Suprapubic skin (tissue), 4 donors: ENCODE data around the gene KRT20. TPM values are rescaled to one million over a fixed set of nuclear protein-coding genes. Genes with fewer than 3 reads are reported as not detected.

ENCODE experiments used
- DNase-seq, 2 donors: peaks; one replicate each; pipeline ENCODE4 v3.0.0-alpha.2; 2019; ENCODE audit warnings: low spot score in 2 of 2
- H3K27ac ChIP-seq: fragments of 200-600 bp; sonication (generic); one replicate; pipeline ENCODE4 v1.5.1; 2019
- H3K27me3 ChIP-seq: fragments of 200-600 bp; sonication (generic); one replicate; pipeline ENCODE4 v1.5.1; 2019
- H3K36me3 ChIP-seq: fragments of 200-600 bp; sonication (generic); one replicate; pipeline ENCODE4 v1.5.1; 2019
- H3K4me1 ChIP-seq: fragments of 200-600 bp; sonication (generic); one replicate; pipeline ENCODE4 v1.5.1; 2019
- H3K4me3 ChIP-seq: fragments of 200-600 bp; sonication (generic); one replicate; pipeline ENCODE4 v1.5.1; 2019; ENCODE audit warnings: mild to moderate bottlenecking
- H3K9me3 ChIP-seq: fragments of 200-600 bp; sonication (generic); one replicate; pipeline ENCODE4 v1.5.1; 2019
- EP300 ChIP-seq: sonication (generic); formaldehyde crosslinking; IDR thresholded peaks from one replicate; pipeline ENCODE4 v1.6.1; 2017; ENCODE audit warnings: antibody characterized with exemption
- POLR2A ChIP-seq, 2 donors: fragments of 450-650 bp; IDR thresholded peaks; one replicate each; pipeline ENCODE4 v1.6.1; 2017; ENCODE audit warnings: antibody characterized with exemption in 2 of 2, mild to moderate bottlenecking in 2 of 2, moderate library complexity in 2 of 2
- POLR2AphosphoS5 ChIP-seq, 3 donors: sonication (generic); formaldehyde crosslinking; IDR thresholded peaks; one replicate each; pipeline ENCODE4 v1.6.1; 2017; ENCODE audit warnings: antibody characterized with exemption in 3 of 3
- WGBS: methylation state at CpG from one replicate; pipeline ENCODE4 v1.1.5; 2018; 5-methylcytosine and 5-hydroxymethylcytosine counted together
- total RNA-seq, 4 donors: library from RNA; depleted of rRNA; stranded (reverse); fragments of >200 nt; gene quantifications; one replicate each; pipeline ENCODE4 v1.1.0, GENCODE V29; 2016
- TF ChIP-seq, protein P1 (sequence below), 2 donors: fragments of 200-600 bp in 1 of 2; fragments of 450-650 bp in 1 of 2; sonication (generic) in 1 of 2; IDR thresholded peaks; one replicate each; pipeline ENCODE4 v1.5.1; 2016 to 2019; ENCODE audit warnings: antibody characterized with exemption in 2 of 2, mild to moderate bottlenecking in 1 of 2, moderate library complexity in 1 of 2

Gene KRT20
- total RNA-seq, 4 donors from 2014 or later, result 0.60 TPM; not detected in 3

DNA sequence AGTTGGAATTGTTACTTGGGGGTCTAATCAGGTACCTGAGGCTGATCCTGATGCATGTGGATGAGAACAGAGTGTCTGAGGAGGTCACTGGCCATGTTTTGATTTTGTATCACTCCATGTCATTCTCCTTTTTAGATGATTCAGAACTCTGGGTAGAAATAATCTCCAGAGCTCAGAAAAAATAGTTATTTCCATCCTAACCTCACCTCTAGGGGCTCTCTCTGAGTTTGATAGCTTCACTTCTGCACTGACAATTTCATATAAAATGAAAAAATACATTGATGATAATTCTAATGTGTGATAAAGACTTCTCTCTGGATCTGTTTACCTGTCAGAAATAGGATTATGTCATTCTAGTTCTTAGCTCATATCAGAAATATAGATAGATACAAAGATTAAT is 11.8 kb downstream of the KRT20 start:
- H3K36me3 ChIP-seq, result no peaks in the 10 kb centered on the region
- no peaks in the 10 kb centered on the region for H3K4me1 ChIP-seq
- H3K27me3 ChIP-seq, result no peaks in the 10 kb centered on the region
- no peak for DNase-seq
- H3K4me3 ChIP-seq, result no peak overlapping the region
- no peaks in the 10 kb centered on the region for H3K9me3 ChIP-seq
- no peak for TF ChIP-seq EP300
- no peak for TF ChIP-seq POLR2A (IDR thresholded peaks at IDR 0.05)
- no peak for TF ChIP-seq POLR2AphosphoS5 (IDR thresholded peaks at IDR 0.05)
- TF ChIP-seq, protein P1, sequence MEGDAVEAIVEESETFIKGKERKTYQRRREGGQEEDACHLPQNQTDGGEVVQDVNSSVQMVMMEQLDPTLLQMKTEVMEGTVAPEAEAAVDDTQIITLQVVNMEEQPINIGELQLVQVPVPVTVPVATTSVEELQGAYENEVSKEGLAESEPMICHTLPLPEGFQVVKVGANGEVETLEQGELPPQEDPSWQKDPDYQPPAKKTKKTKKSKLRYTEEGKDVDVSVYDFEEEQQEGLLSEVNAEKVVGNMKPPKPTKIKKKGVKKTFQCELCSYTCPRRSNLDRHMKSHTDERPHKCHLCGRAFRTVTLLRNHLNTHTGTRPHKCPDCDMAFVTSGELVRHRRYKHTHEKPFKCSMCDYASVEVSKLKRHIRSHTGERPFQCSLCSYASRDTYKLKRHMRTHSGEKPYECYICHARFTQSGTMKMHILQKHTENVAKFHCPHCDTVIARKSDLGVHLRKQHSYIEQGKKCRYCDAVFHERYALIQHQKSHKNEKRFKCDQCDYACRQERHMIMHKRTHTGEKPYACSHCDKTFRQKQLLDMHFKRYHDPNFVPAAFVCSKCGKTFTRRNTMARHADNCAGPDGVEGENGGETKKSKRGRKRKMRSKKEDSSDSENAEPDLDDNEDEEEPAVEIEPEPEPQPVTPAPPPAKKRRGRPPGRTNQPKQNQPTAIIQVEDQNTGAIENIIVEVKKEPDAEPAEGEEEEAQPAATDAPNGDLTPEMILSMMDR (IDR thresholded peaks at IDR 0.05), result no peak
- H3K27ac ChIP-seq, result no peak overlapping the region

GRCh38 chr17:40872416-40872815 is 12.6 kb downstream of the KRT20 start:
- Histone ChIP-seq H3K36me3 (no peaks in the 10 kb centered on the region), H3K9me3 (no peaks in the 10 kb centered on the region), H3K27ac (no peak overlapping the region), H3K4me3 (no peak overlapping the region), H3K4me1 (no peaks in the 10 kb centered on the region), H3K27me3 (no peaks in the 10 kb centered on the region)
- TF ChIP-seq EP300, result no peak
- TF ChIP-seq, protein P1 (IDR thresholded peaks at IDR 0.05), result no peak
- DNase-seq, result no peak

DNA sequence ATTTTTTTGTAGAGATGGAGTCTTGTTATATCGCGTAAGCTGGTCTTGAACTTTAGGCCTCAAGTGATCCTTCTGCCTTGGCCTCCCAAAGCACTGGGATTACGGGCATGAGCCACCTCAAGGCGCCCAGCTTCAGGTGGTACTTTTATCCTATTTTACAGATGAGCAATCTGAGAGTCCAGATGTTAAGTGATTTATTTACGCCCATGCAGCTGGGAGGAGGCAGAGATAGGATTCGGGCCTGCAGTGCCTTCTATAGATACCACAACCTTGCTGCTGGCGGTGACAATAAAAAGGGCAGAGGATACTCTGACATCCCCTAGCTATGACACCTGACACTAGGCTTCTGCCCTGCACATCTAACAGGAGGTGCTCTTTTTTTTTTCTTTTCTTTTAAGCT is 13.7 kb downstream of the KRT20 start:
- H3K4me1 ChIP-seq, result no peaks in the 10 kb centered on the region
- H3K36me3 ChIP-seq, result no peaks in the 10 kb centered on the region
- no peak overlapping the region for H3K4me3 ChIP-seq
- no peaks in the 10 kb centered on the region for H3K9me3 ChIP-seq
- H3K27ac ChIP-seq, result no peak overlapping the region
- no peak for TF ChIP-seq POLR2AphosphoS5 (IDR thresholded peaks at IDR 0.05)
- no peak for TF ChIP-seq EP300
- TF ChIP-seq, protein P1 (IDR thresholded peaks at IDR 0.05), result no peak
- no peak for TF ChIP-seq POLR2A (IDR thresholded peaks at IDR 0.05)
- no peaks in the 10 kb centered on the region for H3K27me3 ChIP-seq
- no peak for DNase-seq
- 96% methylated on average over 7 of the region's 7 CpGs for WGBS

DNA sequence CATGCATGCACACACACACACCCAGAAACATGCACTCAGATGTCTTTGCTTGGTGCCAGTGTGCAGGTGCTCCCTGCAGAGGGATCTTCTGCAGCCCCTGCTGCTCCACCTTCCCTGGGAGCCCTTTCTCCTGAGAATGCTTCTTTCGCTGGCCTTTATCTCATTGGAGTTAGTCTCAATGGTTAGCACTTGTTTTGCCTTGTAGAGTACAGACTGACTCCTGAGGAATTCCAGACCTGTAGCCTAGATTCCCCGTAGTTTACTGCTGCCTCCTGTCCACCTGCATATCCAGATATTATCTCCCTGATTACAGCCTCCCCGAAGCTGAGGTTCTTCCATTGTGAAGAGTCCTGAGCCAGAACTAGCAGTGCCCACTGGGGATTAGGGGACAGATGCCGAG is 14.9 kb downstream of the KRT20 start:
- no peaks in the 10 kb centered on the region for H3K4me1 ChIP-seq
- WGBS, result 83% methylated on average over 4 of the region's 4 CpGs
- H3K36me3 ChIP-seq, result no peaks in the 10 kb centered on the region
- DNase-seq, result no peak
- TF ChIP-seq EP300 (no peak), POLR2A (IDR thresholded peaks at IDR 0.05) (no peak), POLR2AphosphoS5 (IDR thresholded peaks at IDR 0.05) (no peak)
- TF ChIP-seq, protein P1 (IDR thresholded peaks at IDR 0.05), result no peak
- no peak overlapping the region for H3K27ac ChIP-seq
- no peaks in the 10 kb centered on the region for H3K27me3 ChIP-seq
- H3K4me3 ChIP-seq, result no peak overlapping the region
- no peaks in the 10 kb centered on the region for H3K9me3 ChIP-seq

DNA sequence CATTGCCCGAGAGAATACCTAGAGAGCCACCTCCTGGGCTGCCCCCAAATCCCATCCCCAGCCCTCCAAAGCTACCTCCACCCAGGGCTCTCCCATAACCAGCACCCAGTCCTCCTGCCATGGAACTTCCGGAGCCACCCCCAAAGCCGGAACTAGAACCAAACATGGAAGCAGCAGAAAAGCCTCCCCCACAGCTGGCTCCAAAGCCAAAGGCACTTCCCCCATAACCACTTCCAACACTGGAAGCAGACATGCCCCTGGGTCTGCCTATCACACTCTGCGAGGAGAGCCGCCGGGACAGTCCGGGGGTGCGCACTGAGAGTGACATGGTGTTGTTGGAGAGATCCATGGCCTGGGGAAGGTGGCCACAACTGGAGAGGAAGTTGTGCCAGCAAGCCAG is 18.2 kb downstream of the KRT20 start, which contains the start of gene KRT12:
Gene KRT12, minus strand, starts transcription at position 386 of the 400 bp plus-strand sequence. Its CDS starts 37 bp downstream, at position 349.
- TF ChIP-seq EP300 (no peak), POLR2A (IDR thresholded peaks at IDR 0.05) (no peak), POLR2AphosphoS5 (IDR thresholded peaks at IDR 0.05) (no peak)
- TF ChIP-seq, protein P1 (IDR thresholded peaks at IDR 0.05), result no peak
- 96% methylated on average over 8 of the region's 8 CpGs for WGBS
- H3K27me3 ChIP-seq, result no peaks in the 10 kb centered on the region
- H3K9me3 ChIP-seq, result no peaks in the 10 kb centered on the region
- H3K27ac ChIP-seq, result no peak within 1 kb of the TSS
- H3K4me3 ChIP-seq, result no peak within 1 kb of the TSS
- no peaks in the 10 kb centered on the region for H3K36me3 ChIP-seq
- no peaks in the 10 kb centered on the region for H3K4me1 ChIP-seq
- DNase-seq, result no peak
